CD4-positive, alpha-beta T cell (primary cell): ENCODE data around the gene KDM1B. TPM values are rescaled to one million over a fixed set of nuclear protein-coding genes. Genes with fewer than 3 reads are reported as not detected.

ENCODE experiments used
- ATAC-seq: fragments of 200-7000 bp; cut with Tn5 transposase; one replicate; pipeline ENCODE4 v1.10.0; 2022; ENCODE audit warnings: mild to moderate bottlenecking; ENCODE audit not compliant: poor library complexity
- CTCF ChIA-PET: fragments of 350-600 bp; sonication (Branson Sonifier 250); formaldehyde crosslinking; loops from one replicate; lab custom pipeline; 2021; ENCODE audit warnings: antibody characterized with exemption, inconsistent platforms; lab: Charles Lee
- POLR2A ChIA-PET: fragments of 350-600 bp; sonication (Branson Sonifier 250); formaldehyde crosslinking; loops from one replicate; lab custom pipeline; 2021; ENCODE audit warnings: antibody characterized with exemption, inconsistent platforms; lab: Charles Lee
- DNase-seq, 14 experiments: peaks; one replicate each; pipeline ENCODE4 v3.0.0-alpha.2; 2013 to 2020; ENCODE audit warnings: mixed read lengths in 2 of 14
- H3K27ac ChIP-seq, 2 donors: one replicate each; pipeline versions ENCODE4 v1.5.1 to v1.7.0; 2013; ENCODE audit warnings: low read length in 2 of 2, low read depth in 1 of 2, mild to moderate bottlenecking in 1 of 2
- H3K27me3 ChIP-seq, 2 experiments: 1 replicate in 1 of 2; 2 replicates in 1 of 2; pipeline versions ENCODE4 v1.6.1 to v1.7.0; 2013; ENCODE audit warnings: low read length in 2 of 2, control low read depth in 1 of 2, mild to moderate bottlenecking in 1 of 2, moderate library complexity in 1 of 2; ENCODE audit not compliant: insufficient read depth in 2 of 2, control insufficient read depth in 1 of 2
- H3K36me3 ChIP-seq: one replicate; pipeline ENCODE4 v1.6.1; 2013; ENCODE audit warnings: low read length, control low read depth; ENCODE audit not compliant: insufficient read depth
- H3K4me1 ChIP-seq: one replicate; pipeline ENCODE4 v1.6.1; 2013; ENCODE audit warnings: low read length, control low read depth; ENCODE audit not compliant: insufficient read depth
- H3K4me3 ChIP-seq: one replicate; pipeline ENCODE4 v1.5.1; 2013; ENCODE audit warnings: mild to moderate bottlenecking, low read length, moderate library complexity
- H3K9me3 ChIP-seq, 2 experiments: 1 replicate in 1 of 2; 2 replicates in 1 of 2; pipeline versions ENCODE4 v1.6.1 to v1.7.0; 2013; ENCODE audit warnings: low read length in 2 of 2, mild to moderate bottlenecking in 2 of 2, control low read depth in 1 of 2, moderate library complexity in 1 of 2; ENCODE audit not compliant: control insufficient read depth in 1 of 2, insufficient read depth in 1 of 2
- H3K27ac Mint-ChIP-seq: one replicate; pipeline ENCODE4 v1.8.0; 2020; ENCODE audit warnings: mixed read lengths
- H3K27me3 Mint-ChIP-seq: one replicate; pipeline ENCODE4 v1.8.0; 2021; ENCODE audit warnings: mixed read lengths
- H3K36me3 Mint-ChIP-seq: one replicate; pipeline ENCODE4 v1.8.0; 2021; ENCODE audit warnings: low read depth, mixed read lengths
- H3K4me1 Mint-ChIP-seq: one replicate; pipeline ENCODE4 v1.8.0; 2021; ENCODE audit warnings: low read depth, mixed read lengths
- H3K4me3 Mint-ChIP-seq: one replicate; pipeline ENCODE4 v1.8.0; 2020; ENCODE audit warnings: mild to moderate bottlenecking, mixed read lengths
- H3K9me3 Mint-ChIP-seq: one replicate; pipeline ENCODE4 v1.8.0; 2020; ENCODE audit warnings: mixed read lengths
- intact Hi-C, 2 experiments: fragments of 100-400 bp; cut with DNase I in 1 of 2; cut with micrococcal nuclease in 1 of 2; formaldehyde crosslinking; loops; one replicate each; pipeline versions ENCODE4 v1.15.1 to v1.9.0; 2023 to 2025; cut with DNase I, micrococcal nuclease
- total RNA-seq, 174 experiments: library from RNA in 2 of 174; stranded (reverse) in 2 of 174; gene quantifications; one replicate each; pipeline ENCODE4 v1.2.3 and lab custom pipeline; 2021 to 2026
- TF ChIP-seq, protein P1 (sequence below): fragments of 200-600 bp; IDR thresholded peaks from one replicate; pipeline ENCODE4 v1.8.0; 2022; ENCODE audit warnings: antibody characterized with exemption, mild to moderate bottlenecking

KDM1B gene
- total RNA-seq, 2 experiments from 2014 or later = 4.4 to 6.0 TPM

DNA sequence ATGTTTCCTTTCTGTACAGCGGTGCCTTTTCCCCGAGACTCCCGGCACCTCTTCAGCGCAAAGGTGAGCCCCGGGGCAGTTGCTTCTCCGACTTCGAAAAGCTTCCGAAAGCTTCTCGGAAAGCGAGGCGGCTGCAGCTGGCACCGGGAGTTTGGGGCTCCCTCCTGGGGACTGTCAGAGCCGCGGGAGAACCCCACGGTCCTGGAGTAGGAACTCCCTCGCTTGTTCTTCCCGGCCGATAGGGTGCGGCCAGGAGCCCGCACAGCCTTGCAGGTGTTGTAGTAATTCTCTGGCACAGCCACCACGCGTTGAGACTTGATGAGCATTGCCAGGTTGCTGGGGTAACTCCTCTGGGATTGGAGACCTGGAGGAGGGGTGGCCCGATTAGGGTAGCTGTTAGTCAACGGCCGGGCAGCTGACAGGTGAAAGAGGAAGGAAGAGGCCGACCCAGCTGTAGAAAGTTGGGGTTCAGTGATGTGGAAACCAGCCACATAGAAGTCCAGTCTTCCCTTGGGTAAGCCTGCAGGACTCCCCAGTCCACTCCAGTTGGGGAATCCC is 721 bp downstream of the KDM1B start:
- Mint-ChIP-seq H3K9me3 (no peaks in the 10 kb centered on the region), H3K36me3 (peaks cover 22% of the 10 kb centered on the region), H3K4me3 (peak overlapping the region; percentile 98), H3K27me3 (no peaks in the 10 kb centered on the region), H3K4me1 (peaks cover 32% of the 10 kb centered on the region), H3K27ac (peak overlapping the region; percentile 95)
- TF ChIP-seq, protein P1, sequence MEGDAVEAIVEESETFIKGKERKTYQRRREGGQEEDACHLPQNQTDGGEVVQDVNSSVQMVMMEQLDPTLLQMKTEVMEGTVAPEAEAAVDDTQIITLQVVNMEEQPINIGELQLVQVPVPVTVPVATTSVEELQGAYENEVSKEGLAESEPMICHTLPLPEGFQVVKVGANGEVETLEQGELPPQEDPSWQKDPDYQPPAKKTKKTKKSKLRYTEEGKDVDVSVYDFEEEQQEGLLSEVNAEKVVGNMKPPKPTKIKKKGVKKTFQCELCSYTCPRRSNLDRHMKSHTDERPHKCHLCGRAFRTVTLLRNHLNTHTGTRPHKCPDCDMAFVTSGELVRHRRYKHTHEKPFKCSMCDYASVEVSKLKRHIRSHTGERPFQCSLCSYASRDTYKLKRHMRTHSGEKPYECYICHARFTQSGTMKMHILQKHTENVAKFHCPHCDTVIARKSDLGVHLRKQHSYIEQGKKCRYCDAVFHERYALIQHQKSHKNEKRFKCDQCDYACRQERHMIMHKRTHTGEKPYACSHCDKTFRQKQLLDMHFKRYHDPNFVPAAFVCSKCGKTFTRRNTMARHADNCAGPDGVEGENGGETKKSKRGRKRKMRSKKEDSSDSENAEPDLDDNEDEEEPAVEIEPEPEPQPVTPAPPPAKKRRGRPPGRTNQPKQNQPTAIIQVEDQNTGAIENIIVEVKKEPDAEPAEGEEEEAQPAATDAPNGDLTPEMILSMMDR = no peak
- Histone ChIP-seq H3K4me3 (peak overlapping the region; percentile 99), H3K9me3 (no peaks in the 10 kb centered on the region), H3K4me1 (peaks cover 18% of the 10 kb centered on the region), H3K27me3 (no peaks in the 10 kb centered on the region), H3K36me3 (peaks cover 7% of the 10 kb centered on the region), H3K27ac (peak overlapping the region; percentile 88 to 92)
- intact Hi-C loops = loop anchor here (1.0 to 10.0 kb wide), 6 partner anchors 107 to 1391 kb away; partner anchors contain the start of genes ATXN1 (in 1 of the 2), DEK (in 1 of the 2), FAM8A1 (in 1 of the 2) and NUP153 (in 1 of the 2)
- DNase-seq = peak in 12 of 14 experiments; percentile 16 to 75 (median 40)
- POLR2A ChIA-PET = interaction anchor here (0.6 to 1.6 kb wide), 8 partner anchors 10 to 556 kb away, joined by 3 to 6 read pairs (median 4); partner anchors contain the start of genes DEK, FAM8A1 and NUP153
- CTCF ChIA-PET = interaction anchor here (0.9 kb wide), 1 partner anchor 91 kb away, joined by 3 read pairs; no protein-coding TSS in a partner anchor
- ATAC-seq = peak; percentile 1

DNA sequence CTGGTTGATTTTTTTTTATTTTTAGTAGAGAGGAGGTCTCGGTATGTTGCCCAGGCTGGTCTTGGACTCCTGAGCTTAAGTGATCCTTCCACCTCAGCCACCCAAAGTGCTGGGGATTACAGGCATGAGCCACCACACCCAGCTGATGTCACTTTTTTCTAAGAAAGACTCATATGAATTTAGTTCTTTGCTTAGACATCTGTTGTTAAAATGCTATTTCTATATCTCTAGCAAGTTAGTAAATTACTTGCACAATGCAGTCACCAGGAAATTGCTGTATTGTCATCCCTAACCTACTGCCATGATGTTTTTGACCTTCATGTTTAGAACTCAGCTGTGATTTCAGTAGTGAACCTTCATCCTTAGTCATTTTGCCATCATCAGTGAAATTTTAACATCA is 5.7 kb downstream of the KDM1B start:
- no peaks in the 10 kb centered on the region for H3K9me3 Mint-ChIP-seq
- no peak for DNase-seq
- ChIA-PET CTCF (interaction anchor here (0.7 kb wide), 1 partner anchor 11 kb away, joined by 3 read pairs; no protein-coding TSS in a partner anchor), POLR2A (no interaction called here)
- no peak overlapping the region for H3K4me3 Mint-ChIP-seq
- peaks cover 28% of the 10 kb centered on the region for H3K36me3 ChIP-seq
- no peak overlapping the region for H3K4me3 ChIP-seq
- no peak overlapping the region for H3K27ac Mint-ChIP-seq
- peaks cover 6% of the 10 kb centered on the region for H3K4me1 Mint-ChIP-seq
- intact Hi-C loops = no loop called here
- no peaks in the 10 kb centered on the region for H3K27me3 Mint-ChIP-seq
- peaks cover 55% of the 10 kb centered on the region for H3K36me3 Mint-ChIP-seq
- H3K27ac ChIP-seq = no peak overlapping the region
- H3K4me1 ChIP-seq = peaks cover 8% of the 10 kb centered on the region
- TF ChIP-seq, protein P1 = no peak
- no peaks in the 10 kb centered on the region for H3K27me3 ChIP-seq
- H3K9me3 ChIP-seq = no peaks in the 10 kb centered on the region
- ATAC-seq = no peak

DNA sequence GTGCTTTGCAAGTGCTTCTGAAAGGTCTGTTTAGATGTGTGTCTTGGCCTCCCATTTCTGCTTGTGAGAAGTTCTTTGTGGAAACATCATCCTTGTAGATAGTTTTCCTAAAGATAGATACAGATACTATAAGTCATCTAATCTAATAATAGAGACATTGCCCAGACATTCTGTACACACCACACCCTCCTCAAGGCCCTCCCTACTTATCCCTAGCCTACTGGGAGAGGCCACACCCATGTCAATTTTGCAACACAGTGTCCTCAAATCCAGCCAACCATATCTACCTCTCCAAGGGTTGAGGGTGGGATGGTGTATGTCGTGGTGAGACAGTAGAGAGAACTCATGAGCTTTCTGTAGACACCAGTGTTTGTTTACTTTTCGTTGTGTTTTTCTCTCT is 6.2 kb downstream of the KDM1B start:
- H3K27me3 Mint-ChIP-seq = no peaks in the 10 kb centered on the region
- Histone ChIP-seq H3K36me3 (peaks cover 32% of the 10 kb centered on the region), H3K27me3 (no peaks in the 10 kb centered on the region), H3K9me3 (no peaks in the 10 kb centered on the region), H3K4me1 (peaks cover 3% of the 10 kb centered on the region), H3K27ac (no peak overlapping the region), H3K4me3 (no peak overlapping the region)
- intact Hi-C loops = no loop called here
- H3K27ac Mint-ChIP-seq = no peak overlapping the region
- no peaks in the 10 kb centered on the region for H3K9me3 Mint-ChIP-seq
- ChIA-PET POLR2A (no interaction called here), CTCF (interaction anchor here (0.5 kb wide), 1 partner anchor 43 kb away, joined by 3 read pairs; no protein-coding TSS in a partner anchor)
- no peak overlapping the region for H3K4me3 Mint-ChIP-seq
- peaks cover 60% of the 10 kb centered on the region for H3K36me3 Mint-ChIP-seq
- DNase-seq (no peak), ATAC-seq (no peak)
- TF ChIP-seq, protein P1 = no peak
- peaks cover 1% of the 10 kb centered on the region for H3K4me1 Mint-ChIP-seq
